ENCODE results near the gene ZC3HAV1L. TPM values are rescaled to one million over a fixed set of nuclear protein-coding genes. Genes with fewer than 3 reads are reported as not detected.

Gene ZC3HAV1L
- total and polyA plus RNA-seq, 2 of the 13 experiments (the other 11 are each of a cell fraction or from before 2014, with no cell fraction given), result 8.4 to 11.1 TPM

- TF ChIP-seq, protein P1, sequence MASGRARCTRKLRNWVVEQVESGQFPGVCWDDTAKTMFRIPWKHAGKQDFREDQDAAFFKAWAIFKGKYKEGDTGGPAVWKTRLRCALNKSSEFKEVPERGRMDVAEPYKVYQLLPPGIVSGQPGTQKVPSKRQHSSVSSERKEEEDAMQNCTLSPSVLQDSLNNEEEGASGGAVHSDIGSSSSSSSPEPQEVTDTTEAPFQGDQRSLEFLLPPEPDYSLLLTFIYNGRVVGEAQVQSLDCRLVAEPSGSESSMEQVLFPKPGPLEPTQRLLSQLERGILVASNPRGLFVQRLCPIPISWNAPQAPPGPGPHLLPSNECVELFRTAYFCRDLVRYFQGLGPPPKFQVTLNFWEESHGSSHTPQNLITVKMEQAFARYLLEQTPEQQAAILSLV (CRISPR knock-in tag; IDR thresholded peaks at IDR 0.05; ENCODE audit: borderline replicate concordance), result no peak; the same call in 1 of the 2 replicates
- TF ChIP-seq ZNF121 (CRISPR knock-in tag; IDR thresholded peaks at IDR 0.05) (no peak), ERF (CRISPR knock-in tag; IDR thresholded peaks at IDR 0.05) (no peak), ZBTB38 (CRISPR knock-in tag; IDR thresholded peaks at IDR 0.05) (no peak), ATM (IDR thresholded peaks at IDR 0.05; ENCODE audit: borderline replicate concordance) (no peak), RBFOX2 (IDR thresholded peaks at IDR 0.05; ENCODE audit: low read depth, low read length) (no peak), FIP1L1 (IDR thresholded peaks at IDR 0.05; ENCODE audit: borderline replicate concordance, insufficient read depth, low read depth, low read length) (no peak), ZNF501 (CRISPR knock-in tag; IDR thresholded peaks at IDR 0.05) (peak; percentile 71), ETV5 (CRISPR knock-in tag; IDR thresholded peaks at IDR 0.05; ENCODE audit: borderline replicate concordance) (no peak), NFKBIZ (CRISPR knock-in tag; IDR thresholded peaks at IDR 0.05) (no peak), ZNF225 (CRISPR knock-in tag; IDR thresholded peaks at IDR 0.05) (no peak), ZNF598 (CRISPR knock-in tag; IDR thresholded peaks at IDR 0.05; ENCODE audit: borderline replicate concordance) (0 out of 2 replicates have a peak, but pooled peaks have one; percentile 13), PAF1 (CRISPR knock-in tag; IDR thresholded peaks at IDR 0.05) (no peak), KAT7 (CRISPR knock-in tag; IDR thresholded peaks at IDR 0.05; ENCODE audit: borderline replicate concordance) (no peak), RARA (CRISPR knock-in tag; IDR thresholded peaks at IDR 0.05) (no peak), GLMP (CRISPR knock-in tag; IDR thresholded peaks at IDR 0.05; ENCODE audit: borderline replicate concordance) (no peak), POLR2AphosphoS2 (IDR thresholded peaks at IDR 0.05; ENCODE audit: low read depth, low read length) (no peak), ZNF12 (CRISPR knock-in tag; IDR thresholded peaks at IDR 0.05) (no peak)
- TF ChIP-seq, protein P2, sequence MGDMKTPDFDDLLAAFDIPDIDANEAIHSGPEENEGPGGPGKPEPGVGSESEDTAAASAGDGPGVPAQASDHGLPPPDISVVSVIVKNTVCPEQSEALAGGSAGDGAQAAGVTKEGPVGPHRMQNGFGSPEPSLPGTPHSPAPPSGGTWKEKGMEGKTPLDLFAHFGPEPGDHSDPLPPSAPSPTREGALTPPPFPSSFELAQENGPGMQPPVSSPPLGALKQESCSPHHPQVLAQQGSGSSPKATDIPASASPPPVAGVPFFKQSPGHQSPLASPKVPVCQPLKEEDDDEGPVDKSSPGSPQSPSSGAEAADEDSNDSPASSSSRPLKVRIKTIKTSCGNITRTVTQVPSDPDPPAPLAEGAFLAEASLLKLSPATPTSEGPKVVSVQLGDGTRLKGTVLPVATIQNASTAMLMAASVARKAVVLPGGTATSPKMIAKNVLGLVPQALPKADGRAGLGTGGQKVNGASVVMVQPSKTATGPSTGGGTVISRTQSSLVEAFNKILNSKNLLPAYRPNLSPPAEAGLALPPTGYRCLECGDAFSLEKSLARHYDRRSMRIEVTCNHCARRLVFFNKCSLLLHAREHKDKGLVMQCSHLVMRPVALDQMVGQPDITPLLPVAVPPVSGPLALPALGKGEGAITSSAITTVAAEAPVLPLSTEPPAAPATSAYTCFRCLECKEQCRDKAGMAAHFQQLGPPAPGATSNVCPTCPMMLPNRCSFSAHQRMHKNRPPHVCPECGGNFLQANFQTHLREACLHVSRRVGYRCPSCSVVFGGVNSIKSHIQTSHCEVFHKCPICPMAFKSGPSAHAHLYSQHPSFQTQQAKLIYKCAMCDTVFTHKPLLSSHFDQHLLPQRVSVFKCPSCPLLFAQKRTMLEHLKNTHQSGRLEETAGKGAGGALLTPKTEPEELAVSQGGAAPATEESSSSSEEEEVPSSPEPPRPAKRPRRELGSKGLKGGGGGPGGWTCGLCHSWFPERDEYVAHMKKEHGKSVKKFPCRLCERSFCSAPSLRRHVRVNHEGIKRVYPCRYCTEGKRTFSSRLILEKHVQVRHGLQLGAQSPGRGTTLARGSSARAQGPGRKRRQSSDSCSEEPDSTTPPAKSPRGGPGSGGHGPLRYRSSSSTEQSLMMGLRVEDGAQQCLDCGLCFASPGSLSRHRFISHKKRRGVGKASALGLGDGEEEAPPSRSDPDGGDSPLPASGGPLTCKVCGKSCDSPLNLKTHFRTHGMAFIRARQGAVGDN (CRISPR knock-in tag; IDR thresholded peaks at IDR 0.05), result peak; percentile 24; the same call in 1 of the 2 replicates
- TF ChIP-seq, protein P3, sequence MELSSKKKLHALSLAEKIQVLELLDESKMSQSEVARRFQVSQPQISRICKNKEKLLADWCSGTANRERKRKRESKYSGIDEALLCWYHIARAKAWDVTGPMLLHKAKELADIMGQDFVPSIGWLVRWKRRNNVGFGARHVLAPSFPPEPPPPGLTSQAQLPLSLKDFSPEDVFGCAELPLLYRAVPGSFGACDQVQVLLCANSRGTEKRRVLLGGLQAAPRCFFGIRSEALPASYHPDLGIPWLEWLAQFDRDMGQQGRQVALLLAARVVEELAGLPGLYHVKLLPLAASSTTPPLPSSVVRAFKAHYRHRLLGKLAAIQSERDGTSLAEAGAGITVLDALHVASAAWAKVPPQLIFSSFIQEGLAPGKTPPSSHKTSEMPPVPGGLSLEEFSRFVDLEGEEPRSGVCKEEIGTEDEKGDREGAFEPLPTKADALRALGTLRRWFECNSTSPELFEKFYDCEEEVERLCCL (CRISPR knock-in tag; IDR thresholded peaks at IDR 0.05; ENCODE audit: borderline replicate concordance), result no peak
- TF ChIP-seq, protein P4, sequence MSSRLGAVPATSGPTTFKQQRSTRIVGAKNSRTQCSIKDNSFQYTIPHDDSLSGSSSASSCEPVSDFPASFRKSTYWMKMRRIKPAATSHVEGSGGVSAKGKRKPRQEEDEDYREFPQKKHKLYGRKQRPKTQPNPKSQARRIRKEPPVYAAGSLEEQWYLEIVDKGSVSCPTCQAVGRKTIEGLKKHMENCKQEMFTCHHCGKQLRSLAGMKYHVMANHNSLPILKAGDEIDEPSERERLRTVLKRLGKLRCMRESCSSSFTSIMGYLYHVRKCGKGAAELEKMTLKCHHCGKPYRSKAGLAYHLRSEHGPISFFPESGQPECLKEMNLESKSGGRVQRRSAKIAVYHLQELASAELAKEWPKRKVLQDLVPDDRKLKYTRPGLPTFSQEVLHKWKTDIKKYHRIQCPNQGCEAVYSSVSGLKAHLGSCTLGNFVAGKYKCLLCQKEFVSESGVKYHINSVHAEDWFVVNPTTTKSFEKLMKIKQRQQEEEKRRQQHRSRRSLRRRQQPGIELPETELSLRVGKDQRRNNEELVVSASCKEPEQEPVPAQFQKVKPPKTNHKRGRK (CRISPR knock-in tag; IDR thresholded peaks at IDR 0.05), result no peak
Observed at GRCh38 chr7:138980563-138981291, 55.1 kb downstream of the ZC3HAV1L start (continued).

Measured in HepG2 (cell line).